A673 (cell line): ENCODE data around the gene ERBB2.

Experiments used
- CTCF ChIP-seq: fragments of 300-800, 200-600 bp; sonication (generic); conservative IDR thresholded peaks from 2 replicates; pipeline ENCODE4 v1.5.1; 2017; ENCODE audit warnings: low read depth, mild to moderate bottlenecking, antibody characterized with exemption, low read length, moderate library complexity, mixed read lengths
- EZH2 ChIP-seq: fragments of 200-600 bp; sonication (generic); IDR thresholded peaks from 2 replicates; pipeline ENCODE4 v1.6.1; 2017; ENCODE audit warnings: borderline replicate concordance, low read depth, mild to moderate bottlenecking, mixed read lengths, antibody characterized with exemption, low read length; ENCODE audit not compliant: poor library complexity, severe bottlenecking

GRCh38 chr17:39756380-39757079 lies 56.7 kb downstream of the ERBB2 start:
- TF ChIP-seq CTCF (no peak), EZH2 (no peak)
